Measurements from ENCODE around the gene ATG5. TPM values are rescaled to one million over a fixed set of nuclear protein-coding genes. Genes with fewer than 3 reads are reported as not detected.

The ATG5 gene
- total and polyA plus RNA-seq, 2 experiments from 2014 or later = 35.4 to 42.8 TPM

- H3K36me3 ChIP-seq (replicated peaks; ENCODE audit: insufficient read depth, low read depth) = no peaks in the 10 kb centered on the region
- 90% methylated on average over 1 of the region's 1 CpG for WGBS (ENCODE audit: low lambda C conversion rate, missing lambda C conversion rate)
These were observed 32.4 kb downstream of the ATG5 start for GRCh38 chr6:106293116-106293515.

GRCh38 chr6:106290954-106291353, 34.6 kb downstream of the ATG5 start:
- Histone ChIP-seq H3K27ac (no peak overlapping the region), H3K36me3 (replicated peaks; ENCODE audit: insufficient read depth, low read depth) (no peaks in the 10 kb centered on the region)
- 100% methylated on average over 1 of the region's 1 CpG for WGBS (ENCODE audit: low lambda C conversion rate, missing lambda C conversion rate)

More at GRCh38 chr6:106293116-106293515, 32.4 kb downstream of the ATG5 start:
- Histone ChIP-seq H3K4me2 (no peak overlapping the region), H3K9me3 (ENCODE audit: low read depth) (no peaks in the 10 kb centered on the region), H3K27ac (no peak overlapping the region), H3K4me3 (no peak overlapping the region), H3K79me2 (peaks cover 38% of the 10 kb centered on the region), H3K9me2 (replicated peaks; ENCODE audit: insufficient read depth) (no peaks in the 10 kb centered on the region), H3K4me1 (ENCODE audit: insufficient read depth) (no peaks in the 10 kb centered on the region), H2AFZ (no peak overlapping the region), H4K20me1 (ENCODE audit: insufficient read depth, poor library complexity, severe bottlenecking) (no peaks in the 10 kb centered on the region), H3K27me3 (no peaks in the 10 kb centered on the region)
- DNase-seq (ENCODE audit: low spot score) = no peak
- TF ChIP-seq EZH2phosphoT487 (IDR thresholded peaks at IDR 0.05; ENCODE audit: low read depth, severe bottlenecking, unreplicated experiment) = no peak
- TF ChIP-seq CTCF (IDR thresholded peaks at IDR 0.05; ENCODE audit: poor library complexity) = no peak
- TF ChIP-seq EZH2 (IDR thresholded peaks at IDR 0.05; ENCODE audit: borderline replicate concordance) = no peak

GRCh38 chr6:106290032-106290431, 35.5 kb downstream of the ATG5 start:
- H3K4me1 ChIP-seq (ENCODE audit: insufficient read depth) = no peaks in the 10 kb centered on the region
- no peak overlapping the region for H3K4me3 ChIP-seq
- no peaks in the 10 kb centered on the region for H3K36me3 ChIP-seq (replicated peaks; ENCODE audit: insufficient read depth, low read depth)
- TF ChIP-seq EZH2 (IDR thresholded peaks at IDR 0.05; ENCODE audit: borderline replicate concordance) (no peak), CTCF (IDR thresholded peaks at IDR 0.05; ENCODE audit: poor library complexity) (no peak), EZH2phosphoT487 (IDR thresholded peaks at IDR 0.05; ENCODE audit: low read depth, severe bottlenecking, unreplicated experiment) (no peak)
- H3K27ac ChIP-seq = no peak overlapping the region
- H4K20me1 ChIP-seq (ENCODE audit: insufficient read depth, poor library complexity, severe bottlenecking) = peaks cover 5% of the 10 kb centered on the region
- WGBS (ENCODE audit: low lambda C conversion rate, missing lambda C conversion rate) = 100% methylated on average over 4 of the region's 4 CpGs
- no peak overlapping the region for H2AFZ ChIP-seq
- no peak overlapping the region for H3K4me2 ChIP-seq
- peaks cover 38% of the 10 kb centered on the region for H3K79me2 ChIP-seq
- H3K27me3 ChIP-seq = no peaks in the 10 kb centered on the region
- no peak for DNase-seq (ENCODE audit: low spot score)
- no peaks in the 10 kb centered on the region for H3K9me3 ChIP-seq (ENCODE audit: low read depth)
- no peaks in the 10 kb centered on the region for H3K9me2 ChIP-seq (replicated peaks; ENCODE audit: insufficient read depth)

More at GRCh38 chr6:106290954-106291353, 34.6 kb downstream of the ATG5 start:
- no peak overlapping the region for H2AFZ ChIP-seq
- H3K27me3 ChIP-seq = no peaks in the 10 kb centered on the region
- H3K9me2 ChIP-seq (replicated peaks; ENCODE audit: insufficient read depth) = no peaks in the 10 kb centered on the region
- no peaks in the 10 kb centered on the region for H3K4me1 ChIP-seq (ENCODE audit: insufficient read depth)
- TF ChIP-seq EZH2 (IDR thresholded peaks at IDR 0.05; ENCODE audit: borderline replicate concordance) (no peak), CTCF (IDR thresholded peaks at IDR 0.05; ENCODE audit: poor library complexity) (no peak), EZH2phosphoT487 (IDR thresholded peaks at IDR 0.05; ENCODE audit: low read depth, severe bottlenecking, unreplicated experiment) (no peak)
- peaks cover 5% of the 10 kb centered on the region for H4K20me1 ChIP-seq (ENCODE audit: insufficient read depth, poor library complexity, severe bottlenecking)
- no peak overlapping the region for H3K4me3 ChIP-seq
- H3K79me2 ChIP-seq = peaks cover 37% of the 10 kb centered on the region
- H3K9me3 ChIP-seq (ENCODE audit: low read depth) = no peaks in the 10 kb centered on the region
- H3K4me2 ChIP-seq = no peak overlapping the region
- DNase-seq (ENCODE audit: low spot score) = no peak

- Histone ChIP-seq H3K4me3 (no peak overlapping the region), H3K4me2 (no peak overlapping the region), H3K9me3 (ENCODE audit: low read depth) (no peaks in the 10 kb centered on the region), H3K36me3 (replicated peaks; ENCODE audit: insufficient read depth, low read depth) (no peaks in the 10 kb centered on the region), H3K27me3 (no peaks in the 10 kb centered on the region), H3K79me2 (peaks cover 38% of the 10 kb centered on the region), H3K4me1 (ENCODE audit: insufficient read depth) (no peaks in the 10 kb centered on the region), H2AFZ (no peak overlapping the region), H3K9me2 (replicated peaks; ENCODE audit: insufficient read depth) (no peaks in the 10 kb centered on the region), H4K20me1 (ENCODE audit: insufficient read depth, poor library complexity, severe bottlenecking) (peaks cover 5% of the 10 kb centered on the region), H3K27ac (no peak overlapping the region)
- TF ChIP-seq CTCF (IDR thresholded peaks at IDR 0.05; ENCODE audit: poor library complexity) = no peak
- DNase-seq (ENCODE audit: low spot score) = no peak
- WGBS (ENCODE audit: low lambda C conversion rate, missing lambda C conversion rate) = 42% methylated on average over 1 of the region's 1 CpG
These were observed 38.3 kb downstream of the ATG5 start for GRCh38 chr6:106287215-106287614.
